CD4-positive, alpha-beta T cell treated with Interleukin-1 beta for 1 hour (primary cell): ENCODE data around the gene TASP1.
"Not testable (repeated sequence)": the region's sequence is repeated elsewhere in the genome, so short reads cannot be mapped to it uniquely, and the experiment has no call there.

ENCODE experiments used
- DNase-seq, 2 donors: peaks; one replicate each; pipeline ENCODE4 v3.0.0-alpha.2; 2020 to 2022

TASP1 gene

GRCh38 chr20:13648291-13649228 is 9.8 kb upstream of the TASP1 start:
- no peak for DNase-seq

DNA sequence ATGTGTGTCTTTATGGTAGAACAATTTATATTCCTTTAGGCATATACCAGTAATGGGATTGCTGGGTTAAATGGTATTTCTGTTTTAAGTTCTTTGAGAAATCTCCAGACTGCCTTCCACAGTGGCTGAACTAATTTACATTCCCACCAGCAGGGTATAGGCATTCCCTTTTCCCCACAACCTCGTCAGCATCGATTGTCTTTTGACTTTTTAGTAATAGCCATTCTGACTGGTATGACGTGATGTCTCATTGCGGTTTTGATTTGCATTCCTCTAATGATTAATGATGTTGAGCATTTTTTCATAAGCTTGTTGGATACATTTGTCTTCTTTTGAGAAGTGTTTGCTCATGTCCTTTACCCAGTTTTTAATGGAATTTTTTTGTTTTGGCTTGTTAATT is 5.3 kb upstream of the TASP1 start:
- no peak for DNase-seq

DNA sequence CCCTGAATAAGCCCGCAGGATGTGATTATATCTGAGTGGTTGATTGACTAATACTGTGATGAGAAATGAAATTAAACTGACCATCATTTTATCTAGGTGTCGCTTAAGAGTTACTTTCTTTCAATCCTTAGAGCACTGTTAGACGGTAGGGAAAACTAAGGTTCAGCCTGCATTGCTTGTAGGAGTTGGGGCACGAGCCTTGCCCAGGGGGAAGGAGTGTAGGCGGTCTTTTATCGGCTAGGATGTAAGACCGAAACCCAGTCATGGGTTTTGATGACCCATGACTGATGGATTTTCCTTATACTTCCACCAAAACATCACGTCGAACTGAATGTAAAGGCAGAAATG is 392 bp upstream of the TASP1 start:
- DNase-seq = no peak

DNA sequence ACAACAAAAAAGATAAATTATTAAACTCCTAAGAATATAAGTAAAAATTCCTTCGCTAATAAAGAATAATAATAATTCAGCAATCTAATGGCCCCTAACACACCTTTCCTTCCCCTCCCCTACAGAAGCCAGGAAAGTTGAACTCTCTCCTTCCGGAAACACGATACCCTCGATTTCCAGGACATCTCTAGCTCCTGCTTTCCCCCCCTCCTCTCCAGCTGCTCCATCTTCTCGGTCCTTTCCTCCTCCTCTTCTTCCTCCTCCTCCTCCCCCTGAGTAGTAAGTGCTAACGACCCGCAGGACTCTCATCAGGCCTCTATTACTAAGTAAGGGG is 603 bp downstream of the TASP1 start:
- DNase-seq = no peak

GRCh38 chr20:13632431-13632830 is 6.3 kb downstream of the TASP1 start:
- DNase-seq = no peak

- not testable (repeated sequence) for DNase-seq
These were observed 11.2 kb downstream of the TASP1 start for GRCh38 chr20:13627525-13627924.

DNA sequence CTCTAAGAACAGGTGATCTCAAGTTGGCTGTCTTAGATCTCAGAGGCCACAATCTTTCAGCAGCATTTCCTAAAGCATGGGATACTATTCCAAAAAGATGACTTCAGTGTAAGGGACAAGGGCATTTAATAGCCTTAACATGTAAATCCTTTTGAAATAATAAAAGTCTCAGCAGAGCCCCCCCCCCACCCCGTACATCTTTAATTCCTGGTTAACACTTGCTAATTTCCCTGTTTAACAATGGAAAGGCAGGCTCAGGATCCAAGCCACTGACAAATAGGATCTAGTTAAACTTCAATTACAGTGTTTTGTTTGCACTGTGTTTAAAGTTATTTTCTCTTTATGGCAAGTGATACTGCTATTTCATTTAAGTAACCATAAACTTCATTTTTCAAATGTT is 12.0 kb downstream of the TASP1 start:
- DNase-seq = no peak

DNA sequence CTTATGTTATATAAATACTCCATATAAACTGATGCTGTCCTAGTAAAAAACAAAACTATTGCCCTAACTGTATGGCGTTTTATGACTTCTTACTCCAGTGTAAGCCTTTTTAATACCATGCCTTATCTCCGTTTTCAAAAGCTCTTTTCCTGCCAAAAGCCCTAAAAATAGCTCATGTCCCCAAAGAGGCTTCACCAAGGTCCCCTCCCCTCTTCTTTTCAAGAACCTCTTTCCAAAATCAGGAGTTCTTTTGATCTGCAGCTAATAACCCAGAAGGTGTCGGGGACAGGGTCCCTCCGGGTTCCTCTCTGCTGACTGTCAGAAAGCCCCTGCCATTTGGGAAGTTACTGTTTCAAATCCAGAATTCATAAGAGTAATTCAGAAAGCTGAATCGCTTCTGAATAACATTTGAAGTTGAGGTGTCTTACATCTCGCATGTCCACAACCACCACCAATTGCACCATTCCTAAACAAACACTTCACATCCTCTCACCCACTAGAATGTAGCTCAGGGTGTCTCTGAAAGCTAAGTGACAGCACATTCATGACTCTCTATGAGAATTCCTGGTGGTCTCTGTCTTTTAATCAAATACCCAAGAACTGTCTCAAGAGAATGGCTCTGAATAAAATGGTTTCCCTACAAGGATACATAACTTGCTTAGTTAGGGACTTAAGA is 13.3 kb downstream of the TASP1 start:
- DNase-seq = no peak

- not testable (repeated sequence) for DNase-seq
These were observed 19.3 kb downstream of the TASP1 start for GRCh38 chr20:13619415-13619814.

- not testable (repeated sequence) for DNase-seq
These were observed 20.3 kb downstream of the TASP1 start for GRCh38 chr20:13618456-13618855.

- DNase-seq = not testable (repeated sequence)
These were observed 21.1 kb downstream of the TASP1 start for GRCh38 chr20:13617585-13617984.

GRCh38 chr20:13616713-13617112 is 22.0 kb downstream of the TASP1 start:
- DNase-seq = not testable (repeated sequence)

DNA sequence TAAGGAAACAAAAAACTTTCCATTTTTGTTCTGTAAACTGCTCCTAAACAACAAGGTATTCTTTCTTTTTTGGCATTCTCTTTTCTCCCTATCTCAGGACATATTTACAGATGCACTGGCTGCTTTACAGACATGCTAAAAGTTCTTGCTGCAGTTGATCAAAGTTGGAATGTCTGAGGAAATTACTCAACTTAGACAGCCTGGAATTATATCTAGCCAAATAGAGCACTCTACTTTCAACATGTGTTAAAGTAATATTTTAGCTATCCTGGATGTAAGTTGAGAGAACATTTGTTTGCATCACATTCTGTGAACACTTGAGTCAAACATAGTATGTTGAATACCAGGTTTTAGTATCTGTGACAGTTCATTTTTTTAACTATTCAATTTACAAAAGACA is 24.8 kb downstream of the TASP1 start:
- DNase-seq = no peak

DNA sequence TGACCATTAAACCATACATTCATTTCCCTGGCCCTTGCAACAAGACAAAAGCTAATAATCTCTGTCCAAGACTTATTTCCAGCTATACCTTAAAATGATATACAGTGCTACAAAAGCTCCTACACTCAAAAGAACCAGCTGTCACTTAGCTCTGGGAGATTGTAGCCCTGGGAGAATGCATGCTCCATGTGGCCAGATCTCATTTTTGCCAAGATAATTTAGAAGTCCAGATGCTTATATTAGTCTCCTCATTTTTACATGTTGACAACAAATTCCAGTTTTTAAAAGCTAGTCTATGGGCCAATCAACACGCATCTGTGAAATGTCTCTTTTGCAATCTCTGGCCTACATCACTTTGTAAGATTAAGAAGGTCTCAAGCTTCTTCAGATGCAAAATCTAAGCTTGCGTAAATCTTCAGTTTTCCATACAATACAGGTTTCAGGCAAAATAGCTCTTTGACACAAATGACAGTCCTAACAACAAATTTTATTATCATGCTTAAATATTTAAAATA is 27.1 kb downstream of the TASP1 start:
- no peak for DNase-seq

- no peak for DNase-seq
These were observed 28.5 kb downstream of the TASP1 start for GRCh38 chr20:13610184-13610583.

GRCh38 chr20:13608066-13608465 is 30.7 kb downstream of the TASP1 start:
- DNase-seq = no peak

DNA sequence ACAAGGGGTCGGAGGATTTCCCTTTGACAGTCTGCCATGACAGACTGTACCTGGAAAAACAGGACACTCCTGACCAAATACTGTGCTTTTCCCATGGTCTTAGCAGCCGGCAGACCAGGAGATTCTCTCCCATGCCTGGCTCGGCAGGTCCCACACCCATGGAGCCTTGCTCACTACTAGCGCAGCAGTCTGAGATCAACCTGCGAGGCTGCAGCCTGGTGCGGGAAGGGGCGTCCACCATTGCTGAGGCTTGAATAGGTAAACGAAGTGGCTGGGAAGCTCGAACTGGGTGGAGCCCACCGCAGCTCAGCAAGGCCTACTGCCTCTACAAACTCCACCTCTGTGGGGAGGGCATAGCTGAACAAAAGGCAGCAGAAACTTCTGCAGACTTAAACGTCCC is 45.3 kb downstream of the TASP1 start:
- DNase-seq = not testable (repeated sequence)

- no peak for DNase-seq
These were observed 50.7 kb downstream of the TASP1 start for GRCh38 chr20:13588049-13588448.

DNA sequence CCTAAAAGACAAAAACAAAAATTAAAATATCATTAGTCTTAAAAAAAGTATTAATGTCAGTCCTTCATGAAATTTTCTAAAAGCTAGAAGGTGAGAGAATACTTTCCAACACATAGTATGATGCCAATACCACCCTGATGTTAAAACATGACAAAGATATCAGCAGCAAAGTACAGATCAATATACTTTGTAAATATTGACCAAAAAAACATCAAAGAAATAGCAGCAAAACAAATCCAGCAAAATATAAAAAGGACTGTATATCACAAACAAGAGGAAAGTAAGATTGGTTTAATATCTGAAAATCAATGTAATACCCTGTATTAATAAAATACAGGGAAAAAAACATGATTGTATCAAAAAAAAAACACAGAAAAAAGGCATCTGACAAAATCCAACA is 51.4 kb downstream of the TASP1 start:
- no peak for DNase-seq

GRCh38 chr20:13586133-13586532 is 52.6 kb downstream of the TASP1 start:
- no peak for DNase-seq

- DNase-seq = no peak
These were observed 57.3 kb downstream of the TASP1 start for GRCh38 chr20:13581451-13581850.

DNA sequence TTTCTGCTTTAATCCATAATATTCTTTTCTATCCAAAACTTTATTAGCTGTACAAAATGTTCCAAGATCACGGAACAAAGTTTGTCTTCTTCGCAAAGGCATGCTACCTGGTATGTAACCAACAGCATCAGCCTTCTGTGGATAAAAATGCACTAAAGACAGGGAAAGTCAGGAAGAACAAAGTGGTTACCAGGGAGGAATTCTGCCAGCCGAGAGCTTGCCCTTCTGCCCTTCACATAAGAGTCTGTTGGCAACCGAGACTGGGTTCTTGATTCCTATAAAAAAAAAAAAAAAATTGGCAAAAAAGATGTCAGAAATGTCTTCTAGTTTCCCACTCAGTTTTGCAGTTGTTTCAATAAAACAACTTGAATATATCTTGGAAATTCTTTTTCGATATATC is 58.0 kb downstream of the TASP1 start:
- DNase-seq = no peak

DNA sequence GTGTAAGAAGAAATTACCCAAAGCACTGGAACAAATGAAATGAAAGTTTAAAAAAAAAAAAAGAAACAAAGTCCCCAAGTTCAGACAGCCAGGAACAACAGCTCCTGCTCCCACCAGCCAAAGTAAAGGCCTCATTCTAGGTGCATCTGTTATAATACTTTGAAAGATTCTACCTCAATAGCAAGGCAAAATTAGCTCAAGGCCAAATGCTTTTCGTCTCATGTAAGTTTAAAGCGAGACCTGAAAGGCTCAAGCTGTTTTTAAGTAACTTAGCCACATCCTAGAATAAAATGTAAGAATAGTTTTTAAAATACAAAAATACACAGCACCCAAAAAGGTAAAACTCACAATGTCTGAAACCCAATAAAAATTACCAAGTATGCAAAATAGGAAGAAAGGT is 64.7 kb downstream of the TASP1 start:
- no peak for DNase-seq

- no peak for DNase-seq
These were observed 67.1 kb downstream of the TASP1 start for GRCh38 chr20:13571662-13572061.
